ENCODE data around the gene MRPS17.

MRPS17 gene

DNA sequence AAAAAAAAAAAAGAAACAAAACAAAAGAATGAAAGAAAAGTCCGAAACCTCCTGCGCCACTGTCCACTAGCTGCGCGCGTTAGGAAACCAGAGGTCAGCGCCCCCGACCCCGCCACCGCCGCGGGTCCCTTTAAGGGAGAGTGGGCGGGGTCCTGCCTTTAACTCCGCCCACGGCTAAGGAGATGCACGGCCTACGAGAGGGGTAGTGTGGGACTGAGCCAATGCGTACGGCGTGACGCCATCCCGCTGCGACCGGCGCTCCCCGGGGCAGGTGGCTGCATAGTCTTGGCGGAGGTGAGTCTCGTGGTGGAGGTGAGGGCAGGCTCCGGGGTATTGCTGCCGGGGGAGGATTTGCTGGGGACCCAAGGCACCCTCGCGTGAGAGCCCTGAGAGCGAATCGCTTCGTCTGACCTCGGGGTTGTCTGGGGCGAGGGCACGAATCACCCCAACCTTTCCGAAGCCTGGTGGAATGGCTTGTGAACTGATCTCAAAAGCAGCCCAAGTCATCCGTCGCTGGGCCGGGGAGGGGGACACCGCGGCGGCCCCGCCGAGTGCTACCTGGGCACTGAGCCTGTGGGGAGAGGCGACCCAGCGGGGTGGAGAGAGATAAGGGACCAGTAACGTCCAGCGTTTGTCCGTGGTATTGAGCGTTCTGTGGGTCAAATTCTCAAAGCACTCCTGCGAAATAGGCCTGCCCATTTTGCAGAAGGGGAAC lies at the start of gene MRPS17 (continued):
- TF ChIP-seq, protein P1, sequence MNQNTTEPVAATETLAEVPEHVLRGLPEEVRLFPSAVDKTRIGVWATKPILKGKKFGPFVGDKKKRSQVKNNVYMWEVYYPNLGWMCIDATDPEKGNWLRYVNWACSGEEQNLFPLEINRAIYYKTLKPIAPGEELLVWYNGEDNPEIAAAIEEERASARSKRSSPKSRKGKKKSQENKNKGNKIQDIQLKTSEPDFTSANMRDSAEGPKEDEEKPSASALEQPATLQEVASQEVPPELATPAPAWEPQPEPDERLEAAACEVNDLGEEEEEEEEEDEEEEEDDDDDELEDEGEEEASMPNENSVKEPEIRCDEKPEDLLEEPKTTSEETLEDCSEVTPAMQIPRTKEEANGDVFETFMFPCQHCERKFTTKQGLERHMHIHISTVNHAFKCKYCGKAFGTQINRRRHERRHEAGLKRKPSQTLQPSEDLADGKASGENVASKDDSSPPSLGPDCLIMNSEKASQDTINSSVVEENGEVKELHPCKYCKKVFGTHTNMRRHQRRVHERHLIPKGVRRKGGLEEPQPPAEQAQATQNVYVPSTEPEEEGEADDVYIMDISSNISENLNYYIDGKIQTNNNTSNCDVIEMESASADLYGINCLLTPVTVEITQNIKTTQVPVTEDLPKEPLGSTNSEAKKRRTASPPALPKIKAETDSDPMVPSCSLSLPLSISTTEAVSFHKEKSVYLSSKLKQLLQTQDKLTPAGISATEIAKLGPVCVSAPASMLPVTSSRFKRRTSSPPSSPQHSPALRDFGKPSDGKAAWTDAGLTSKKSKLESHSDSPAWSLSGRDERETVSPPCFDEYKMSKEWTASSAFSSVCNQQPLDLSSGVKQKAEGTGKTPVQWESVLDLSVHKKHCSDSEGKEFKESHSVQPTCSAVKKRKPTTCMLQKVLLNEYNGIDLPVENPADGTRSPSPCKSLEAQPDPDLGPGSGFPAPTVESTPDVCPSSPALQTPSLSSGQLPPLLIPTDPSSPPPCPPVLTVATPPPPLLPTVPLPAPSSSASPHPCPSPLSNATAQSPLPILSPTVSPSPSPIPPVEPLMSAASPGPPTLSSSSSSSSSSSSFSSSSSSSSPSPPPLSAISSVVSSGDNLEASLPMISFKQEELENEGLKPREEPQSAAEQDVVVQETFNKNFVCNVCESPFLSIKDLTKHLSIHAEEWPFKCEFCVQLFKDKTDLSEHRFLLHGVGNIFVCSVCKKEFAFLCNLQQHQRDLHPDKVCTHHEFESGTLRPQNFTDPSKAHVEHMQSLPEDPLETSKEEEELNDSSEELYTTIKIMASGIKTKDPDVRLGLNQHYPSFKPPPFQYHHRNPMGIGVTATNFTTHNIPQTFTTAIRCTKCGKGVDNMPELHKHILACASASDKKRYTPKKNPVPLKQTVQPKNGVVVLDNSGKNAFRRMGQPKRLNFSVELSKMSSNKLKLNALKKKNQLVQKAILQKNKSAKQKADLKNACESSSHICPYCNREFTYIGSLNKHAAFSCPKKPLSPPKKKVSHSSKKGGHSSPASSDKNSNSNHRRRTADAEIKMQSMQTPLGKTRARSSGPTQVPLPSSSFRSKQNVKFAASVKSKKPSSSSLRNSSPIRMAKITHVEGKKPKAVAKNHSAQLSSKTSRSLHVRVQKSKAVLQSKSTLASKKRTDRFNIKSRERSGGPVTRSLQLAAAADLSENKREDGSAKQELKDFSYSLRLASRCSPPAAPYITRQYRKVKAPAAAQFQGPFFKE (tag by site-specific recombination; IDR thresholded peaks at IDR 0.05; ENCODE audit: borderline replicate concordance) = no peak
- TF ChIP-seq, protein P2, sequence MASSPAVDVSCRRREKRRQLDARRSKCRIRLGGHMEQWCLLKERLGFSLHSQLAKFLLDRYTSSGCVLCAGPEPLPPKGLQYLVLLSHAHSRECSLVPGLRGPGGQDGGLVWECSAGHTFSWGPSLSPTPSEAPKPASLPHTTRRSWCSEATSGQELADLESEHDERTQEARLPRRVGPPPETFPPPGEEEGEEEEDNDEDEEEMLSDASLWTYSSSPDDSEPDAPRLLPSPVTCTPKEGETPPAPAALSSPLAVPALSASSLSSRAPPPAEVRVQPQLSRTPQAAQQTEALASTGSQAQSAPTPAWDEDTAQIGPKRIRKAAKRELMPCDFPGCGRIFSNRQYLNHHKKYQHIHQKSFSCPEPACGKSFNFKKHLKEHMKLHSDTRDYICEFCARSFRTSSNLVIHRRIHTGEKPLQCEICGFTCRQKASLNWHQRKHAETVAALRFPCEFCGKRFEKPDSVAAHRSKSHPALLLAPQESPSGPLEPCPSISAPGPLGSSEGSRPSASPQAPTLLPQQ (tag by site-specific recombination; IDR thresholded peaks at IDR 0.05) = 0 out of 2 replicates have a peak, but pooled peaks have one; percentile 30
- peak; percentile 43; the same call in 1 of the 2 replicates for TF ChIP-seq ZEB2 (tag by site-specific recombination; IDR thresholded peaks at IDR 0.05)

DNA sequence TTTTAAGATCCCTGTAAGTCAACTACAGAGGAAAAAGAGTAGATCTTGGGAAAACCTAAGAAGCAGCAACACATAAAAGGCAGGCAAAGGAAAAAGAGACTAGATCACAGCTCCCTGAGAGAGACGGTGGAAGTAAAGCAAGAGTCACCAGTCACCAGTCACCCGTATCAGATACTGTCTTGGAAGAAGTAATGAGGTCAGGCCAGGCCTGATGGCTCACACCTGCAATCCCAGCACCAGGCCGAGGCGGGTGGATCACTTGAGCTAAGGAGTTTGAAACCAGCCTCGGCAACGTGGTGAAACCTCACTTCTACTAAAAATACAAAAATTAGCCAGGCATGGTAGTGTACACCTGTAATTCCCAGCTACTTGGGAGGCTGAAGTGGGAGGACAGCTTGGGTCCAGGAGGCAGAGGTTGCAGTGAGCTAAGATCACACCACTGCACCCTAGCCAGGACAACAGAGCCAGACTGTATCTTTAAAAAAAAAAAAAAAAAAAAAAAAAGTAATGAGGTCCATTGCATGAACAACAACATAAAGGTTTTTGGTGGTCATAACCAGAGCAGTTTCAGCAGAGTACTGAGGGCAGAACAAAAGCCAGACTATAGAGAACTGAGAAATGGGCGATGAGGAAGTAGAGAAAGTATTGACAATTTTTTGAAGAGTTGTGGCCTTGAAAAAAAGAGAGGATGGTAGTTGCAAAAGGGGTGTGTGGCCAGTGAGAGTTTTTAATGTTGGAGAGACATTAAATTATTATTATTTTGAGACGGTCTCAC lies 47.5 kb upstream of the MRPS17 start:
- Histone ChIP-seq H3K36me3 (ENCODE audit: control insufficient read depth in 2 of 2, insufficient read depth in 1 of 2, low read length in 2 of 2) (peaks cover 0 to 4% of the 10 kb centered on the region in 2 experiments; a peak in 1 of 3 replicates), H3K4me1 (ENCODE audit: control insufficient read depth, insufficient read depth, low read length) (no peaks in the 10 kb centered on the region), H3K4me3 (ENCODE audit: low read depth, low read length) (no peak overlapping the region), H3K27ac (ENCODE audit: extremely low read depth, low read depth, low read length) (no peak overlapping the region), H3K9me3 (ENCODE audit: control insufficient read depth, insufficient read depth, low read depth, low read length) (no peaks in the 10 kb centered on the region)
- ChIA-PET CTCF (interaction anchor here (0.6 kb wide), 1 partner anchor 552 kb away, joined by 4 read pairs; no protein-coding TSS in a partner anchor), POLR2A (interaction anchor here (0.6 kb wide), 1 partner anchor 700 kb away, joined by 4 read pairs; no protein-coding TSS in a partner anchor)
- no peak for TF ChIP-seq ZBTB8A (tag by site-specific recombination; IDR thresholded peaks at IDR 0.05)
- no peak for TF ChIP-seq KLF7 (tag by site-specific recombination; IDR thresholded peaks at IDR 0.05; ENCODE audit: borderline replicate concordance)
- TF ChIP-seq ZNF354C (tag by site-specific recombination; IDR thresholded peaks at IDR 0.05; ENCODE audit: borderline replicate concordance, low read depth) = no peak
- no peak for TF ChIP-seq ZBTB20 (tag by site-specific recombination; IDR thresholded peaks at IDR 0.05)
- TF ChIP-seq ZFP37 (tag by site-specific recombination; IDR thresholded peaks at IDR 0.05) = no peak
- TF ChIP-seq ZNF600 (tag by site-specific recombination; IDR thresholded peaks at IDR 0.05) = no peak
- TF ChIP-seq, protein P3, sequence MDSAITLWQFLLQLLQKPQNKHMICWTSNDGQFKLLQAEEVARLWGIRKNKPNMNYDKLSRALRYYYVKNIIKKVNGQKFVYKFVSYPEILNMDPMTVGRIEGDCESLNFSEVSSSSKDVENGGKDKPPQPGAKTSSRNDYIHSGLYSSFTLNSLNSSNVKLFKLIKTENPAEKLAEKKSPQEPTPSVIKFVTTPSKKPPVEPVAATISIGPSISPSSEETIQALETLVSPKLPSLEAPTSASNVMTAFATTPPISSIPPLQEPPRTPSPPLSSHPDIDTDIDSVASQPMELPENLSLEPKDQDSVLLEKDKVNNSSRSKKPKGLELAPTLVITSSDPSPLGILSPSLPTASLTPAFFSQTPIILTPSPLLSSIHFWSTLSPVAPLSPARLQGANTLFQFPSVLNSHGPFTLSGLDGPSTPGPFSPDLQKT (IDR thresholded peaks at IDR 0.05; ENCODE audit: borderline replicate concordance, low read depth, low read length) = no peak
- TF ChIP-seq ZFP3 (tag by site-specific recombination; IDR thresholded peaks at IDR 0.05; ENCODE audit: low read depth) = no peak

DNA sequence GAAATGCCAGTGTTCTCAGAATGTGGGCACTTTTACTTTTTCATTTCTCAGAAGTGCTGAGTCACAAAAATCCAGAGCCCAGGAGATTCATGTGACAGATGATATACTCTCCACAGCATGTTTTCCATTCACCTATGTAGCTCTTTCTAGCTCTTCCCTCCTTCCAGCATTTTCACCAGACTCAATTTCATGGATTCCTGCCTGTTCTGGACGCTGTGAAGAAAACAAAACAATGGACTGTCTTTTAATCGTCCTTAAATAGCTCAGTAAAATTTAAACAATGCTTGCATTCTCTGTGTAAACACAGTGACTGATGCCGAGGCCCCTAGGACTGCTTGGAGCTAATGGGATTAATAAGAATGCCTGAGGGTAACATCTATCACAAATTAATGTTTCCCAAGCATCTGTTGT lies 38.9 kb upstream of the MRPS17 start:
- CTCF ChIA-PET = interaction anchor here (0.5 kb wide), 1 partner anchor 11 kb away, joined by 3 read pairs; no protein-coding TSS in a partner anchor
- POLR2A ChIA-PET = no interaction called here
- H3K27ac ChIP-seq (ENCODE audit: extremely low read depth, low read depth, low read length) = no peak overlapping the region
- H3K36me3 ChIP-seq (ENCODE audit: control insufficient read depth in 2 of 2, insufficient read depth in 1 of 2, low read length in 2 of 2) = peaks cover 0 to under 1% of the 10 kb centered on the region in 2 experiments; a peak in 2 of 3 replicates
- H3K9me3 ChIP-seq (ENCODE audit: control insufficient read depth, insufficient read depth, low read depth, low read length) = no peaks in the 10 kb centered on the region
- no peaks in the 10 kb centered on the region for H3K4me1 ChIP-seq (ENCODE audit: control insufficient read depth, insufficient read depth, low read length)
- H3K4me3 ChIP-seq (ENCODE audit: low read depth, low read length) = no peak overlapping the region
- TF ChIP-seq, protein P4, sequence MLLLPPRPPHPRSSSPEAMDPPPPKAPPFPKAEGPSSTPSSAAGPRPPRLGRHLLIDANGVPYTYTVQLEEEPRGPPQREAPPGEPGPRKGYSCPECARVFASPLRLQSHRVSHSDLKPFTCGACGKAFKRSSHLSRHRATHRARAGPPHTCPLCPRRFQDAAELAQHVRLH (tag by site-specific recombination; IDR thresholded peaks at IDR 0.05) = no peak
- no peak for TF ChIP-seq YY2 (tag by site-specific recombination; IDR thresholded peaks at IDR 0.05)
- TF ChIP-seq, protein P1 (tag by site-specific recombination; IDR thresholded peaks at IDR 0.05; ENCODE audit: borderline replicate concordance) = no peak
- TF ChIP-seq GLI4 (tag by site-specific recombination; IDR thresholded peaks at IDR 0.05) = no peak
- no peak for TF ChIP-seq ZNF433 (tag by site-specific recombination; IDR thresholded peaks at IDR 0.05; ENCODE audit: low read depth)
